HG03439 (cell line): ENCODE measurements around the gene CCR6.
A peak's percentile ranks its signal among the peaks of the same experiment; 100 is the strongest.

Experiments
- ATAC-seq: cut with Tn5 transposase; IDR thresholded peaks from one replicate; pipeline ENCODE4 v1.9.1; 2021; ENCODE audit warnings: mild to moderate bottlenecking, moderate library complexity; ENCODE audit not compliant: unreplicated experiment

Gene CCR6

GRCh38 chr6:167140589-167141474, 17.9 kb downstream of the CCR6 start:
- ATAC-seq, result no peak

- ATAC-seq, result peak; percentile 53
Observed at GRCh38 chr6:167141667-167142432, 19.0 kb downstream of the CCR6 start.

- ATAC-seq, result no peak
Observed at GRCh38 chr6:167142433-167142761, 19.5 kb downstream of the CCR6 start.

- ATAC-seq, result no peak
Observed at GRCh38 chr6:167143041-167143440, 20.1 kb downstream of the CCR6 start.

GRCh38 chr6:167145461-167145860, 22.6 kb downstream of the CCR6 start:
- ATAC-seq, result no peak

- no peak for ATAC-seq
Observed at GRCh38 chr6:167146135-167146534, 23.2 kb downstream of the CCR6 start.

- no peak for ATAC-seq
Observed at GRCh38 chr6:167146977-167147376, 24.1 kb downstream of the CCR6 start.

- ATAC-seq, result no peak
Observed at GRCh38 chr6:167148021-167148420, 25.1 kb downstream of the CCR6 start.

DNA sequence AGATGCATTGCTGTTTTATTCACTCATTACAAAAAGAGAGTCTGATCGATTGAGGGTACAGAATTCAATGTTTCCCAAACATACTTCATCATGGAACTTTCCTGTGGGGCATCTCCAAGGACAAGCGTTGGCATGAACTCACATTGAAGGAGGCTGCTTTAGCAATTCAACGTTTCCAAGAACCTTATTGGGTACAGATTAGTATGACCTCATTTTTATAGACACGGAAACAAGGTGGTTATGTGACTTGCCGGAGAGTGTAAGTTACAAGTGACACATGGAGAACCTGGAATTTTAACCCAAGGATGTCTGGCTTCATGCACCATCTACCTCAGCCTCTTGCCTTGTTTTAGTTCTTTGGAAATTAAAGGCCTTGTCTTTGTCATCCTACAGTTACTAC, 26.1 kb downstream of the CCR6 start:
- no peak for ATAC-seq

- ATAC-seq, result peak; percentile 63
Observed at GRCh38 chr6:167150941-167151549, 28.1 kb downstream of the CCR6 start.

- ATAC-seq, result no peak
Observed at GRCh38 chr6:167151648-167152047, 28.8 kb downstream of the CCR6 start.

GRCh38 chr6:167152862-167153261, 30.0 kb downstream of the CCR6 start:
- peak; percentile 50 for ATAC-seq

GRCh38 chr6:167153521-167153959, 30.6 kb downstream of the CCR6 start:
- peak; percentile 48 for ATAC-seq

DNA sequence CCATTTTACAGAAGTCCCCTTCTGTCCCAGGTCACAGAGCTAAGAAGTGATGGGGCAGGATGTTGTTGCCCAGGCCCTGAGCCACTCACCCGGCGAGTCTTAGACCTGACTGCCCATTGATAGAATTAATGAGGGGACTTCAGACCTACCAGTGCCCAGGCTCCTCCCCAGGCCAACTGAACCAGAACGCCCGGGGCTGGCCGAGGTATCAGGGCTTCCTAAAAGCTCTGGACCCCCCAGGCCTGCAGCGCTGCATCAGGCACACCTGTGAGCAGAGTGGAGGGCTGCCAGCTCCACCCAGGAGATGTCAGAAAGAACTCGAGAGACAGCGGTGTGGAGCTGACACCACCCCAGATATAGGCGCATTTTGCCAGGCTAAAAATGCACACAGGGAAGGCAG, 31.4 kb downstream of the CCR6 start:
- ATAC-seq, result no peak

DNA sequence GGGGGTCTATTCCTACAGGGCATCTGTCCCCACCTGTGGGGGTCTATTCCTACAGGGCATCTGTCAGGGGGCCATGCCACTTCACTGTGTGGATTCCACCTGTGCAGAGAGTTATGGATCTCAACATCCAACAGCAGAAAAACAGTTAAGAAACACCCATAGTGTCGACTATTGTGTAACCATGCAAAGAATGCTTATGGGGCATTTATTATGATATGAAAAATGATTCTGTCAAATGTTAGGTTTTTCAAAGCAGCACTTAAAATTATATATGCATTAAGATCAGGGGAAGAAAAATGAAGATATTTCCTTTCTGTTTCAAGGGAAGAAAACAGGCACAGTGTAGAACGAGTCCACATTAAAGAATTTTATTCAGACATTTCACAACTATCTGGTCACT, 32.0 kb downstream of the CCR6 start:
- no peak for ATAC-seq

DNA sequence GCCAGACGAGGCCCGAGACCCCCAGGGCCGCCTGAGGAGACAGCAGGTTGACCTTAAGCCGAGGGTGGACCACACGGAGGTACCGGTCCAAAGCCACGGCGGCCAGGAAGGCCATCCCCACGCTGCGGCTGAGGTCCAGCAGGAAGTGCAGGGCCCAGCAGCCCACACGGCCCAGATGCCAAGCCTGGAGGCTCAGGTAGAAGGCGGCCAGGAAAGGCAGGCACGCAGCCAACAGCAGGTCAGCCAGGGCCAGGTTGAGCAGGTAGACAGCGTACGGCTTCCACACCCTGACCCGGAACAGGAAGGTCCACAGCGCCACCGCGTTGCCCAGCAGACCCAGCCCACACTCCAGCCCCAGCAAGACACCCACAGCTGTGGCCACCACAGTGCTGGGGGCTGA, 34.5 kb downstream of the CCR6 start:
- ATAC-seq, result no peak

DNA sequence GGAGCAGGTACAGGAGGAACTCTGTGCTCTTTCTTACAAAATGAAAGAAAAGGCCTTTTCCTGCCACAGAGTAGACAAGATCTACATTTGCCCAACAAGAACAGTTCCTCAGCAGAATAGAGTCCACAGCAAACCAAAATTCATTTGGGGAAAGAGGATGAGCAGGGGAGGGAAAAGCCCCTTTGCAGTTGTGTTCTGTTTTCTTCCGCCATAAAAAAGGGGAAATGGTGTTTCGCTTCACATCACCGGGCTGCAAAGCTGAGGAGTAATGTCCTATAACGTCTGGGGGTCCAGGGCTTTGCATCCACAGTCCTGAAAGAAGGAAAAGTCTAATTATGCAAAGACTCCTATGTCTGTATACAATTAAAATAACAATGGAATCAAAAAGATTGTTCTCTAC, 35.0 kb downstream of the CCR6 start, which contains the start of gene GPR31:
TSS of gene GPR31 (minus strand) at position 118 of the 400 bp plus-strand sequence. CDS start 149 bp downstream, outside the sequence.
- ATAC-seq, result no peak

DNA sequence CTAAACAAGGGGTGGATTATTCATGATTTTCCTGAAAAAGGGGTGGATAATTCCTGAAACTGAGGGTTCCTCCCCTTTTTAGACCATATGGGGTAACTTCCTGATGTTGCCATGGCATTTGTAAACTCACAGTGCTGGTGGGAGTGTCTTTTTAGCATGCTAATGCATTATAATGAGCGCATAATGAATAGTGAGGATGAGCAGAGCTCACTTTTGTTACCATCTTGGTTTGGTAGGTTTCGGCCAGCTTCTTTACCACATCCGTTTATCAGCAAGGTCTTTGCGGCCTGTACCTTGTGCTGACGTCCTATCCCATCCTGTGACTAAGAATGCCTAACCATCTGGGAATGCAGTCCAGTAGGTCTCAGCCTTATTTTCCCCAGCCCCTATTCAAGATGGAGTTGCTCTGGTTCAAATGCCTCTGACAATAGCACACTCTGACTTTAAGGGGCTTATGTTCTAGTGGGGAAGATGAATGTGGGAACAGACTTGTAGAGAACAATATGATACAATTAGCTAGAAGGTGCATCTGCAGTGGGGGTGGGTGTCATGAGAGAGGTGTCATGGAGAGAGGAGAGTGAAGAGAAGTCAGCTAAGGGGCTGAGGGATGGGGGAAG, 39.1 kb downstream of the CCR6 start:
- ATAC-seq, result no peak

- no peak for ATAC-seq
Observed at GRCh38 chr6:167162591-167162990, 39.7 kb downstream of the CCR6 start.

- ATAC-seq, result no peak
Observed at GRCh38 chr6:167163476-167164011, 40.6 kb downstream of the CCR6 start.

GRCh38 chr6:167164261-167164660, 41.4 kb downstream of the CCR6 start:
- ATAC-seq, result no peak
